Activated T-cell treated with anti-CD3 and anti-CD28 coated beads, Interleukin-2, amount 50 U/mL, for 4 hours (primary cell): ENCODE measurements around the gene NFIX. TPM values are rescaled to one million over a fixed set of nuclear protein-coding genes. Genes with fewer than 3 reads are reported as not detected.

Experiments used
- ATAC-seq, 2 donors: fragments of 200-7000 bp; cut with Tn5 transposase; one replicate each; pipeline ENCODE4 v1.10.0; 2021
- DNase-seq: peaks from one replicate; pipeline ENCODE4 v3.0.0-alpha.2; 2020
- H3K27me3 Mint-ChIP-seq: one replicate; pipeline ENCODE4 v1.8.0; 2021; ENCODE audit warnings: low read depth, mixed read lengths
- H3K36me3 Mint-ChIP-seq: one replicate; pipeline ENCODE4 v1.8.0; 2022; ENCODE audit warnings: mixed read lengths; ENCODE audit not compliant: insufficient read depth
- H3K4me1 Mint-ChIP-seq: one replicate; pipeline ENCODE4 v1.8.0; 2021; ENCODE audit warnings: low read depth, mixed read lengths
- H3K4me3 Mint-ChIP-seq: one replicate; pipeline ENCODE4 v1.8.0; 2021; ENCODE audit warnings: mild to moderate bottlenecking, moderate library complexity, mixed read lengths
- H3K9me3 Mint-ChIP-seq: one replicate; pipeline ENCODE4 v1.8.0; 2021; ENCODE audit warnings: mixed read lengths
- total RNA-seq, 3 donors: library from RNA; stranded (reverse); gene quantifications; one replicate each; pipeline ENCODE4 v1.2.1, GENCODE V29; 2021

NFIX gene
- total RNA-seq, 3 donors from 2014 or later = 11.1 to 20.4 (median 16.1) TPM

DNA sequence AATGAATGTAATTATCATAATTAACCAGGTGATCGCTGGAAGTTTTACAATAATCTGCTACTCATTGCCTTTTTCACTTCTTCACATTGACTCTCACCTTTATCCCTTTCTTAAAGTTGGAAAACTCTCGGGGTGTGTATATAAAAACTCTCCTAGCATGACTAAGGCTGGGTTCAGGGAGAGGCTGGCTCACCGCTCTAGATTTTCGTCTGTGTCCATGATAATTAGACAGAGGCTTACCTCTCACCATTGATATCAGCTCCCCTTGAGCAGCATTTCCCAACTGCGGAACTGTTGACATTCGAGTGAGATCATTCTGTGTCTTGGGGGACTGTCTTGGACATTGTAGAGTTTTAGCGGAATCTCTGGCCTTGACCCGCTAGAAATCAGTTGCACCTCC lies 39.4 kb downstream of the NFIX start:
- ATAC-seq (no peak), DNase-seq (no peak)
- Mint-ChIP-seq H3K4me1 (no peaks in the 10 kb centered on the region), H3K27me3 (no peaks in the 10 kb centered on the region), H3K9me3 (no peaks in the 10 kb centered on the region), H3K4me3 (no peak overlapping the region), H3K36me3 (no peaks in the 10 kb centered on the region)

DNA sequence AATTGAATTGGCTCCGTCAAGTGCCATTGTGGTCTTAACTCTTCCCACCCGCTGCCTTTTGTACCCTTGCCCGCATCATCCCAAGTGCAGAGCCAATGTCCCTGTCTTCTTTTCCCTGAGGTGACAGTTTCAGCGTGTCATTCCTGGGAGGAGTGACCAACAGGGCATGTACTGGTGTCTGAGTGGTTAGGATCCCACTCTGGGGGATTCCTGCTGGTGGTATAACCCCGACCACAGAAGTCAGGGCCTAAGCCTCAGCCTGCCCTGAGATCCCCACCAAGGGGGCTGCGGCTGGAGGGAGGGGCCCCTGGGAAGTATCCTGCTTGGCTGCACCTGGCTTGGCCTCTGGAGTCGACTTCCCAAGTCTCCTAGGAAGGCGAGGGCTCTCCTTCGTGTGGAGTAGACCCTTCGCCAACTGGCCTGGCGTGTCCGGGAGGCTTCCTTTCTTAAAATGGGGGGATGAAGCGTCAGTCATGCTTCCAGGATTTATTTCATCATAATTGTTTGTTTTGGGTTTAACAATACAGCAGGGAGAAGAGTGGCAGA lies 40.6 kb downstream of the NFIX start:
- H3K4me1 Mint-ChIP-seq = no peaks in the 10 kb centered on the region
- H3K36me3 Mint-ChIP-seq = no peaks in the 10 kb centered on the region
- no peak overlapping the region for H3K4me3 Mint-ChIP-seq
- no peak for ATAC-seq
- H3K27me3 Mint-ChIP-seq = no peaks in the 10 kb centered on the region
- no peak for DNase-seq
- no peaks in the 10 kb centered on the region for H3K9me3 Mint-ChIP-seq

DNA sequence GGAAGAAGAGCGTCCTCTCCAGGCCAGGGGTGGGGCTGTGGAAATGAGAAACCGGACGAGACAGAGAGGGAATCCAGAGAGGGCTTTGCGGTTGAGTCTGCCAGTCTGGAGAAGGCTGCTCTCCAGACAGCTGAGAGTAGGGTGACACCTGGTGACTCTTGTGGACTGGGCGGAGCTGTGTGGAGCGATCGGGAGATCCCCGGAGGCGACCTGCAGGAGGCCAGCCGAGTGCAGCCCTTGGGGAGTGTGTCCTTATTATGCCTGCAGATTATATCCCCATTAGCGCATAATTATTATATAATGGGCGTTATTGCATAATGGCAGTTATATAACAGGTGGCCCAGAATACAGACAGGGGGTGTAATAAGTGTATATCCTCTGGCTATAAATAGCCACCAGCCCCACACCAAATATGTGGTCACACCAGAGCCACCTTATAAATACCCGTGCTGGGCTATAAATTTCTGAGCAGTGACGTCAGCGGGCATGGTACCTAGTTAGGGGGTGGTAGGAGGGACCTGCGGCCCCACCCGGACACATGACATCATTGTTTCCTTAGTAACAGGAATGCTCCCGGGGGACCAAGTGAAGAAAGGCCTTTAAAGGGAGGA lies 41.2 kb downstream of the NFIX start:
- Mint-ChIP-seq H3K4me1 (no peaks in the 10 kb centered on the region), H3K4me3 (no peak overlapping the region), H3K36me3 (no peaks in the 10 kb centered on the region), H3K27me3 (no peaks in the 10 kb centered on the region), H3K9me3 (no peaks in the 10 kb centered on the region)
- ATAC-seq = no peak
- no peak for DNase-seq

DNA sequence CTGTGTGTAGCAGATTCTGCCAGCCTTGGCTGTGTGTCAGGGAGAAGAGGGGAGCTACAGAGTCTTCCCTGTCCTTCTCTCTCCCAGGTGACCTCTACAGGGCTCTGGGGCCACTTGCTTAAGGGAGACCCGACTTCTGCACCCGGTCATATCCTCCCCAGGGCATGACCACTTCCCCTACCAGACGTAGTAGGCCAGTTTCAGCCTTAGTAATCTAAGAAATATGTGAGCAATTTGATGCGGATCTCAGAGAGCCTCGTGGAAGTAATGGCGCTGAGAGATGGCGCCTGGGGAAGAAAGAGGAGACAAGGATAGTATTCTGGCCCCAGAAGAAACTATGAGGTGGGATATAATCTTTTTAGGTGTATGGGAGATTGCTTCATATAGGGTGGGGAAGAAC lies 41.9 kb downstream of the NFIX start:
- no peaks in the 10 kb centered on the region for H3K9me3 Mint-ChIP-seq
- no peak for DNase-seq
- no peaks in the 10 kb centered on the region for H3K4me1 Mint-ChIP-seq
- no peaks in the 10 kb centered on the region for H3K27me3 Mint-ChIP-seq
- H3K4me3 Mint-ChIP-seq = no peak overlapping the region
- no peaks in the 10 kb centered on the region for H3K36me3 Mint-ChIP-seq
- no peak for ATAC-seq

DNA sequence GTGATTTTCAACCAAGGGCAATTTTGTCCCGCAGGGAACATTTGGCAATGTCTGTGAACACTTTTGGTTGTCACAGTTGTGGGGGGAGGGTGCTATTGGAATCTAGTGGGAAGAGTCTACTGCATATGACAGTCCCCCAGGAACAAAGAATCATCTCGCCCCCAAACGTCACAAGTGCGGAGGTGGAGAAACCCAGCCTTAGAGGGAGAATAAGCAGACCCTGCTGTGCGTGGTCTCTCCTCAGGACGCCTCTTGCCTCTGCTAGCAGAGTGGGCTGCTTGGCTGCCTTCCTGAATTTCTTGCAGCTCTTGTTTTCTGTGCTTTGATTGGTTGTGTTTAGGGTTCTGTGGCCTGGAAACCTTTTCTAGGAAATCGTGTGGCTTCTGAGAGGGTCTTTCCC lies 42.5 kb downstream of the NFIX start:
- Mint-ChIP-seq H3K9me3 (no peaks in the 10 kb centered on the region), H3K4me1 (no peaks in the 10 kb centered on the region), H3K4me3 (no peak overlapping the region), H3K36me3 (no peaks in the 10 kb centered on the region), H3K27me3 (no peaks in the 10 kb centered on the region)
- DNase-seq (no peak), ATAC-seq (no peak)

DNA sequence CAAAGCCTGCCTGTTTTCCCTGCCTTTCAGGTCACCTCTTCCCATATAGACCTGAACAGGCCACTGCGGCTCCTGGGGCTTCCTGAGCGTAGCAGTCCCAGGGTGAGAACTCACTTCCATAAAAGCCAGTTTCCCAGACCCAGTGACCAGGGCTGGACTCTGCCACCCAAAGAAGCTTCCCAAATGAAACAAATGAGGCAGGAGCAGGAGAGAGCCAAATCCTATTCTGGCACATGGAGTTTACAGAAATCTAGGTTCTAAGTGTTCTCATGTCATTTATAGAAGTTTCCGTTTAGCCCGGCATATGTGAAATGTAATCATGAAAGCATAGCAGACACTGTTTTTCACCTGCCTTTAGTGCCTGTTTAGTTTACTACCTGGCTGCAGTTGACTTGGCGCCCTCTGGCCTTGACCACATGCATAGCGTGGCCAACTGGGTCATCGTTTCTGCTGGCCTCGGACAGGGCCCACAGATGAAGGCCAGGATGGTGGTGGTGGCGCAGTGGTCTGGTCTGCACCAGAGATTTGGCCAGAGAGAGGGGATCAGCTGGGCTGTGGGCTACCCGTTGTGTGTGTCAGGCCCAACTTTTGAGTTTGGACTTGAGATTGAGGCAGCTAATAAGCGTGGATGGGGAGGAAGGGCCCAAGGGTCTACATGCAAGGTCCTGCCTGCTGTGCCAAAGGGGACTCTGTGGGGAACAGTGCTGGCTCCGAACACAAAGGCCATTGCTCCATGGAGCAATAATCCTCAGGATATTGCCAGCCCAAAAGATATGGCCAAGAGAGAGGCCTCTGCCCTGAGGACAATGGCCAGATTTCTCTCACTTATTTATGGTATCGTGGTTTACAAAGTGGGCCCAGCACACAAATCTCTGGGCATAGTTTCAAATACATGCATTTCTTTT lies 43.3 kb downstream of the NFIX start:
- Mint-ChIP-seq H3K9me3 (no peaks in the 10 kb centered on the region), H3K27me3 (no peaks in the 10 kb centered on the region), H3K36me3 (no peaks in the 10 kb centered on the region), H3K4me1 (no peaks in the 10 kb centered on the region), H3K4me3 (no peak overlapping the region)
- DNase-seq (no peak), ATAC-seq (no peak)

DNA sequence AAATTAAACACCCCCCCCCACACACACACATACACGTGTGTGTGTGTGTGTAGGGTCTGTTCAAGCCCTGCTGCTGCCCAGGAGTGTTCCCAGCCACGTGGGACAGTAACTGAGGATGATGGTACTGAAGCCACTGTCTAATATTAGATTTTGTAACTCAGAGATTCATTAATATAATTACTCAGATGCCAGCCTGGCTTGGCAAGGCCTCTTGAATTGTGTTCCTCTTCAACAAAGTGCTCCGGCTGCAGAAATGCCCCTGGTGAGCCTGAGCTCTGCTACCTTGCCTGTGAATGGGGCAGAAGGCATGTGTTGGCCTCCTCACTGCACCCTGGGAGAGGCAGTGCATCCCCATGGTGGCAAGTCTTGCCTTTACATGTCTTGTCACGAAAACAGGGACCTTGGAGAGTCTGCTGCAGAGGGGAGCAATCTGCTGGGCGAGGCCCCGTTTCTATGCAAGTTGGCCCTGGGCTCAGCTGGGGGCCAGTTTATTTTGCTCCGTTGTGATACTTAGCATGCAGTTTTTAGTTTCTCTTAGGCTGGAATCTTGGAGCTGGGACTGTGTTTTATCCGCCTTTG lies 44.0 kb downstream of the NFIX start:
- H3K9me3 Mint-ChIP-seq = no peaks in the 10 kb centered on the region
- DNase-seq = no peak
- no peak for ATAC-seq
- H3K4me1 Mint-ChIP-seq = peaks cover 5% of the 10 kb centered on the region
- H3K27me3 Mint-ChIP-seq = no peaks in the 10 kb centered on the region
- no peak overlapping the region for H3K4me3 Mint-ChIP-seq
- H3K36me3 Mint-ChIP-seq = no peaks in the 10 kb centered on the region

DNA sequence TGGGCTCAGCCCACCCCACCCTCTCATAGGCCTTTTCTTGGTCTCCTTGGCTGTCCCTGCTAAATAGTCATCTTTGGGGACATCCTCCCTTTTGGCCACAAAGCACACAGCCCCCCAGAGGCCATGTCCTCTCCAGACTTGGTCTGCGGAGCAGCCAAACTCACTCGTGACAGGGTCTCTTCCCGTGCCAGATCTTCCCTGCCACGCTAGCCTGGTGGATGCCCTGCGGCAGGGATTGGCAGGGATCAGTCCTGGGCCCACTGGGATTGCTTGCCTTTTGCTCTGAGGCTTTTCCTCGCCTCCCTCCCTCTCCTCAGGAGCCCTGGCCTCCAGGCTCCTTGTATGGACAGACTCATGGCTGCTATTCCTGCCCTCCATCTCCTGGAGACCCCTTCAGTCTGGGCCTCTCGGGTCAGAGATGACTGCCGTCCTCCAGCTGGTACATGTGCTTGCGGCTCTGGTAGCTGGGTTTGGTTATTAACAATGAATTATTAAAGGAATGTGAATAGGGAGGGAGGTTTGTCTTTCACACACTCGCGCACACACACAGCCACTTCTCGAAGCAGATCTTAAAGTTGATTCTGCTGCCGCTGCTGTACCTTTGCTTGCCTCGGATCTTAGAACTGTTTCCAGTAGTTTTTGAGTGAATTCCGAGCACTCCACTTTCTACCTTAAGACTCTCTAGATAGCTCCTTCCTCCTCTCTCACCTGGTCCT lies 45.1 kb downstream of the NFIX start:
- no peak for DNase-seq
- no peaks in the 10 kb centered on the region for H3K27me3 Mint-ChIP-seq
- H3K4me1 Mint-ChIP-seq = peaks cover 14% of the 10 kb centered on the region
- H3K36me3 Mint-ChIP-seq = no peaks in the 10 kb centered on the region
- H3K4me3 Mint-ChIP-seq = no peak overlapping the region
- ATAC-seq = no peak
- H3K9me3 Mint-ChIP-seq = no peaks in the 10 kb centered on the region

DNA sequence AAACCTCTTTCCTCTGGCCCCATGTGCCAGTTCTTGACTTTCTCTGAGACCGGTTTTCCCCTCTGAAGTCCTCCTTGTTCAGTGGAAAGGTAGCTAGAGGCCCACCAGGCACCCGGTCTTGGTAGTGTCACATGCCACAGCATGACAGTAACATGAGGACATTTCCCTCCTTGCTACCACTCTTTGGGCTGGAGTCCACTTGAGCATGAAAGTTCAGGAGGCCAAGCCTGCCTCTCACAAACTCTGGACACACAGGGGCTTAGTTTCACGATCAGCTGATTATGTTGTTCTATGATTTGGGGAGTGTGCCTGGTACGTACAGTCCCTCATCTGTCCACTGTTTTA lies 45.6 kb downstream of the NFIX start:
- peaks cover 15% of the 10 kb centered on the region for H3K4me1 Mint-ChIP-seq
- H3K36me3 Mint-ChIP-seq = no peaks in the 10 kb centered on the region
- DNase-seq (no peak), ATAC-seq (no peak)
- H3K9me3 Mint-ChIP-seq = no peaks in the 10 kb centered on the region
- H3K27me3 Mint-ChIP-seq = no peaks in the 10 kb centered on the region
- no peak overlapping the region for H3K4me3 Mint-ChIP-seq

DNA sequence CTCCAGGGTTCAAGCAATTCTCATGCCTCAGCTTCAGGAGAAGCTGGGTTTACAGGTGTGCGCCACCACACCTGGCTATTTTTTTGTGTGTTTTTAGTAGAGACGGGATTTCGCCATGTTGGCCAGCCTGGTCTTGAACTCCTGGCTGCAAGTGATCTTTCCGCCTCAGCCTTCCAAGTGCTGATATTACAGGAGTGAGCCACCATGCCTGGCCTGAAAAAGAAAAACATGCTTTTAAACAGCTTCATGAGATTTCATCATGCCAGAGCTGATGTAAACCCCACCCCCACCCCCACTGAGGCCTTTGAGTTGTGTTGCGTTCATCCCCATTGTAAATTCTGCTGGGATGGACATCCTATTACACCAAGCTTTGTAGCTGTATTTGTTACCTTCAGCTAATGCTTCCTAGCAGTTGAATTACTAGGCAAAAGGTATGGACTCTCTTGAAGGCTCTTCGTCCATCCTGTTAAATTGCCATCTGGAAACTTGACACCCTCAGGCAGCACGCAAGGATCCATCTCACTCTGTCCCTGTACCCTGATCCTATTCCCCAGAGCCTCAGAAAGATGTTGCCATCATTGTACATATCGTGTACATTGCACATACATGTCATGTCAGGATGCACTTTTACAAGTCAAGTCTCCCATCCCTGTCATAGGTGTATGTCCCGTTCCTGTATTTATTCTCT lies 47.3 kb downstream of the NFIX start:
- H3K4me3 Mint-ChIP-seq = no peak overlapping the region
- H3K9me3 Mint-ChIP-seq = no peaks in the 10 kb centered on the region
- no peaks in the 10 kb centered on the region for H3K36me3 Mint-ChIP-seq
- DNase-seq (no peak), ATAC-seq (no peak)
- no peaks in the 10 kb centered on the region for H3K27me3 Mint-ChIP-seq
- H3K4me1 Mint-ChIP-seq = peaks cover 15% of the 10 kb centered on the region

DNA sequence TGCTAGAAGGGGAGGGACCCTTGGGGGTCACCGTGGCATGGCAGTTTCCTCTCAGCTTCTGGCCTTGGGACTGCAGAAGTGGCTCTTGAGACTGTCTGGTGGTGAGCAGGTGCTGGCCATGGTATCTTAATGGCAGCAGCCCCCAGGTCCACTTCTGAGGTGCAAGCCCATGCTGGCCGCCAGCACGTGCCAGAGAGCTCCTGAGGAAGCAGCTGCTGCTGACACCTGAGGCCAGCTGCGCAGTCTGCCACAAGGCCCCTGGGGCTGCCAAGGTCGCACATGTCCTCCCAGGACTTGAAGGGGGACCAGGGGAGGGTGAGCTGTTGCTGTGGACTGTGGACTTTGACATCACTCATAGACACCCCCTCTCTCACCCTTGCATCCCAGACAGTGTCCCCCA lies 48.0 kb downstream of the NFIX start:
- Mint-ChIP-seq H3K27me3 (no peaks in the 10 kb centered on the region), H3K9me3 (no peaks in the 10 kb centered on the region), H3K36me3 (no peaks in the 10 kb centered on the region), H3K4me1 (peaks cover 15% of the 10 kb centered on the region), H3K4me3 (no peak overlapping the region)
- DNase-seq (no peak), ATAC-seq (no peak)

DNA sequence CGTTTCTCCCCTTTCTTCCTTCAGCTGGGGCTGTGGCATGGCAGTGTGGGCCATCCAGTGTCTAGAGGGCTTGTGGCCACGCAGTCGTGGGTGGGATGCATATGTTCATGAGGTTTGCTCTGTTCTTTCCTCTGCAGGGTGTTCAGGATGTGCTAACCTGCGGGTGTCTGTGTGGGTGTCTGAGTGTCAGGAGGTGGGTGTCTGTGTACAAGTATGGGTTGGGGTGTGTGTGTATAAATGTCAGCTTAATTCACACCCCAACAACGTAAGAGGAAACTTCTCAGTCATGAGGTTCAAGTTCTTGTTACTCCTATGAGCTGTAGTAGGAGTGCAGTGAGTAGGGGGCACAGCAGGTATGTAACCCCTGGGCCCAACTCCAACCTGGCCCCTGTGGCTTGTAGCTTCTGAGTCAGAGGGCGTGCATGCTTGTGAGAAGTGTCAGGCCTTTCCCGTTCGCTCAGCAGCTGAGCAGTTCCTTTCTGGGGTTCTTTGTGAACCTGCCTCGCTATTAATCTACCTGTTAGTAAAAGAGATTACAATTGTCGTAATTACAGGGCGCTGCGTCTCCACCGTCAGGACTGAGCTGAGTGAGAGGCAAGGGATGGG lies 49.1 kb downstream of the NFIX start:
- H3K4me3 Mint-ChIP-seq = no peak overlapping the region
- H3K4me1 Mint-ChIP-seq = peaks cover 15% of the 10 kb centered on the region
- no peaks in the 10 kb centered on the region for H3K36me3 Mint-ChIP-seq
- H3K27me3 Mint-ChIP-seq = no peaks in the 10 kb centered on the region
- peak; percentile 70 to 75 for ATAC-seq
- peak; percentile 30 for DNase-seq
- H3K9me3 Mint-ChIP-seq = no peaks in the 10 kb centered on the region

DNA sequence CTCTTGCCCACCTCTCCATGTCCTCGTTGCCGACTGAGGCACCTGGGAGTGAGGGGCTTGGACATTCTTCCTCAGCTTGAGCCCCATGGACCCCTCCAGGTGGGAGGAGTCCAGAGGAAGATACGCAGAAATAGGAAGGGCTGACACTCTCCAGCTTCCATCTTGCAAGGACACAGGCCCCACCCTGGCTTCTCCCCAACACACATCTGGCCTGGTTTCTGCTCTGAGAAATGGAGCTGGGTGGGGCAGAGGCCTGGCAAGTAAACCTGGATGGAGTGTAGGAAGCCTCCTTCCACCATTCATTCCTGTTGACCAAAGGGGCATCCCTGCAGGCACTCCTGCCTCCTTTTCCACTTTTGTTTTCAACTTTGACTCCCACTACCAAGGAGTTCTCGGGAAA lies 50.5 kb downstream of the NFIX start:
- DNase-seq (no peak), ATAC-seq (no peak)
- peaks cover 16% of the 10 kb centered on the region for H3K4me1 Mint-ChIP-seq
- H3K36me3 Mint-ChIP-seq = no peaks in the 10 kb centered on the region
- no peak overlapping the region for H3K4me3 Mint-ChIP-seq
- H3K27me3 Mint-ChIP-seq = peaks cover 1% of the 10 kb centered on the region
- no peaks in the 10 kb centered on the region for H3K9me3 Mint-ChIP-seq
